ENCODE data around the gene CD226. TPM values are rescaled to one million over a fixed set of nuclear protein-coding genes. Genes with fewer than 3 reads are reported as not detected.
A peak's percentile ranks its signal among the peaks of the same experiment; 100 is the strongest.
"Not testable (repeated sequence)": the region's sequence is repeated elsewhere in the genome, so short reads cannot be mapped to it uniquely, and the experiment has no call there.

The CD226 gene
- total RNA-seq, 1 experiment from 2014 or later = 6.4 TPM

DNA sequence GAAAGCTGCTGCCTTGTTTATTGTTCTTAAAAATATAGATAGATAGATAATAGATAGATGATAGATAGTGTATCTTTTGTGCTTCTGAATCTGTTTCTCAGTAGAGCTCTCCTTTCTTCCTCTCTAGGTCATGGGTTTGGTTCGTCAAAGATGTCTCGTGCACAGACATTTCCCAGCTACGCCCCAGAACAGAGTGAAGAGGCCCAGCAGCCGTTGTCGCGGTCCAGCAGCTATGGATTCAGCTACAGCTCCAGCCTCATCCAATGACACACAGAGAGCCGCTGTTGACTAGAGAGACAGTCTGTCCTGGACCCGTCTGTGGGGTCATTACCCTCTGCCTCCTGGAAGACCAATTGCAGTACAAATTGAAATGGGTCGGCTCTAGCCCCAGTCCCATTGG, 106.6 kb downstream of the CD226 start:
- no peak overlapping the region for H3K27ac ChIP-seq (ENCODE audit: low read length)
- no peak overlapping the region for H2AFZ ChIP-seq (ENCODE audit: low read length)
- peaks cover 19% of the 10 kb centered on the region for H3K4me1 ChIP-seq (ENCODE audit: low read length)
- no peak for DNase-seq
- H3K9ac ChIP-seq (ENCODE audit: low read length) = no peak overlapping the region
- no peaks in the 10 kb centered on the region for H3K79me2 ChIP-seq (ENCODE audit: low read length)
- H3K4me2 ChIP-seq (ENCODE audit: low read depth, low read length, poor library complexity, severe bottlenecking) = no peak overlapping the region
- H3K9me2 ChIP-seq (replicated peaks; ENCODE audit: insufficient read depth, low read length) = no peaks in the 10 kb centered on the region
- H3K36me3 ChIP-seq (ENCODE audit: insufficient read depth, low read length) = no peaks in the 10 kb centered on the region
- no peaks in the 10 kb centered on the region for H3K9me3 ChIP-seq (ENCODE audit: low read length)
- H3K27me3 ChIP-seq (ENCODE audit: low read length) = no peaks in the 10 kb centered on the region
- H3K4me3 ChIP-seq (ENCODE audit: low read length) = no peak overlapping the region
- H4K20me1 ChIP-seq (ENCODE audit: insufficient read depth, low read depth, low read length) = no peaks in the 10 kb centered on the region

GRCh38 chr18:69840445-69840844, 107.2 kb downstream of the CD226 start:
- Histone ChIP-seq H3K36me3 (ENCODE audit: insufficient read depth, low read length) (no peaks in the 10 kb centered on the region), H3K9ac (ENCODE audit: low read length) (no peak overlapping the region), H3K4me2 (ENCODE audit: low read depth, low read length, poor library complexity, severe bottlenecking) (no peak overlapping the region), H2AFZ (ENCODE audit: low read length) (no peak overlapping the region), H3K4me3 (ENCODE audit: low read length) (no peak overlapping the region), H3K9me2 (replicated peaks; ENCODE audit: insufficient read depth, low read length) (no peaks in the 10 kb centered on the region), H3K9me3 (ENCODE audit: low read length) (no peaks in the 10 kb centered on the region), H4K20me1 (ENCODE audit: insufficient read depth, low read depth, low read length) (no peaks in the 10 kb centered on the region), H3K79me2 (ENCODE audit: low read length) (no peaks in the 10 kb centered on the region), H3K27me3 (ENCODE audit: low read length) (no peaks in the 10 kb centered on the region), H3K4me1 (ENCODE audit: low read length) (peaks cover 19% of the 10 kb centered on the region), H3K27ac (ENCODE audit: low read length) (no peak overlapping the region)
- DNase-seq = no peak

GRCh38 chr18:69840001-69840400, 107.7 kb downstream of the CD226 start:
- Histone ChIP-seq H3K27ac (ENCODE audit: low read length) (no peak overlapping the region), H4K20me1 (ENCODE audit: insufficient read depth, low read depth, low read length) (no peaks in the 10 kb centered on the region), H3K4me2 (ENCODE audit: low read depth, low read length, poor library complexity, severe bottlenecking) (no peak overlapping the region), H3K27me3 (ENCODE audit: low read length) (no peaks in the 10 kb centered on the region), H3K9me3 (ENCODE audit: low read length) (no peaks in the 10 kb centered on the region), H3K36me3 (ENCODE audit: insufficient read depth, low read length) (no peaks in the 10 kb centered on the region), H3K9ac (ENCODE audit: low read length) (no peak overlapping the region), H3K4me3 (ENCODE audit: low read length) (no peak overlapping the region), H3K79me2 (ENCODE audit: low read length) (no peaks in the 10 kb centered on the region), H3K4me1 (ENCODE audit: low read length) (peaks cover 19% of the 10 kb centered on the region), H3K9me2 (replicated peaks; ENCODE audit: insufficient read depth, low read length) (no peaks in the 10 kb centered on the region), H2AFZ (ENCODE audit: low read length) (no peak overlapping the region)
- no peak for DNase-seq

- Histone ChIP-seq H3K27me3 (ENCODE audit: low read length) (no peaks in the 10 kb centered on the region), H3K4me3 (ENCODE audit: low read length) (no peak overlapping the region), H2AFZ (ENCODE audit: low read length) (no peak overlapping the region), H3K9me3 (ENCODE audit: low read length) (no peaks in the 10 kb centered on the region), H3K36me3 (ENCODE audit: insufficient read depth, low read length) (no peaks in the 10 kb centered on the region), H3K79me2 (ENCODE audit: low read length) (no peaks in the 10 kb centered on the region), H3K4me1 (ENCODE audit: low read length) (peaks cover 19% of the 10 kb centered on the region), H3K9me2 (replicated peaks; ENCODE audit: insufficient read depth, low read length) (no peaks in the 10 kb centered on the region), H3K4me2 (ENCODE audit: low read depth, low read length, poor library complexity, severe bottlenecking) (no peak overlapping the region), H3K27ac (ENCODE audit: low read length) (no peak overlapping the region), H3K9ac (ENCODE audit: low read length) (no peak overlapping the region), H4K20me1 (ENCODE audit: insufficient read depth, low read depth, low read length) (no peaks in the 10 kb centered on the region)
- no peak for DNase-seq
These were observed 108.2 kb downstream of the CD226 start for GRCh38 chr18:69839497-69839896.

DNA sequence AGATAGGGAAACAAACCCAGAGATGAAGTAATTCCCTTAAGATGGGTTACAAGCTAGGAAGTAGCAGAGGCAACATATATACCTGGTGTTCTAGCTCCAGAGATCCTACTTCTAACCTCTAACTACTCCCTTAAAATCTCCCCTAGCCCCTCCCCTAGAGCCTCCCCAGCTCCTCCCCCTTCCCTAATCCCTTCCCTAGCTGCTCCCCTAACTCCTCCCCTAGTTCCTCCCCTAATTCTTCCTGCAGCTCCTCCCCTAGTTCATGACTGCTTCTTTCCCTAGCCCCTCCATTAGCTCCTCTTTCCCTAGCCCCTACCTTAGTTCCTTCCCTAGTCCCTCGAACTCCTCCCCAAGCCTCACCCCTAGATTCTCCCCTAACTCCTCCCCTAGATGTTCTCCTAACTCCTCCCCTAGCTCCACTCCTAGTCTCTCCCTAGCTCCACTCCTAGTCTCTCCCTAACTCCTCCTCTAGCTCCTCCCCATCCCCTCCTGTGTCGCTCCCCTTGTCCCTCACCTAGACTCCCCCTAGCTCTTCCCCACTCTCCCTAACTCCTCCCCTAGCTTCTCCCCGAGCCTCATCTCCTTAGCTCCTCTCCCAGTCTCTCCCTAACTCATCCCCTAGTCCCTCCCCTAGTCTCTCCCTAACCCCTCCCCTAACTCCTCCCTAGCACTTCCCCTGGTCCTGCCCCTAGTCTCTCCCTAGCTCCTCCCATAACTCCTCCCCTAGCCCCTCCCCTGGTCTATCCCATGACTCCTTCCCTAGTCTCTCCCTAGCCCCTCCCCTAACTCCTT, 108.9 kb downstream of the CD226 start:
- peak; percentile 94 for DNase-seq
- Histone ChIP-seq H3K9me3 (ENCODE audit: low read length) (no peaks in the 10 kb centered on the region), H3K27ac (ENCODE audit: low read length) (no peak overlapping the region), H2AFZ (ENCODE audit: low read length) (peak overlapping the region; percentile 64; the same call in 1 of the 2 replicates), H3K79me2 (ENCODE audit: low read length) (no peaks in the 10 kb centered on the region), H3K9me2 (replicated peaks; ENCODE audit: insufficient read depth, low read length) (no peaks in the 10 kb centered on the region), H3K4me2 (ENCODE audit: low read depth, low read length, poor library complexity, severe bottlenecking) (peak overlapping the region; percentile 52), H3K4me3 (ENCODE audit: low read length) (peak overlapping the region; percentile 39; the same call in 1 of the 2 replicates), H3K9ac (ENCODE audit: low read length) (no peak overlapping the region), H3K4me1 (ENCODE audit: low read length) (peaks cover 19% of the 10 kb centered on the region), H3K27me3 (ENCODE audit: low read length) (no peaks in the 10 kb centered on the region), H4K20me1 (ENCODE audit: insufficient read depth, low read depth, low read length) (no peaks in the 10 kb centered on the region), H3K36me3 (ENCODE audit: insufficient read depth, low read length) (no peaks in the 10 kb centered on the region)

- peak overlapping the region; percentile 52 for H3K4me2 ChIP-seq (ENCODE audit: low read depth, low read length, poor library complexity, severe bottlenecking)
These were observed 109.7 kb downstream of the CD226 start for GRCh38 chr18:69838003-69838402.

DNA sequence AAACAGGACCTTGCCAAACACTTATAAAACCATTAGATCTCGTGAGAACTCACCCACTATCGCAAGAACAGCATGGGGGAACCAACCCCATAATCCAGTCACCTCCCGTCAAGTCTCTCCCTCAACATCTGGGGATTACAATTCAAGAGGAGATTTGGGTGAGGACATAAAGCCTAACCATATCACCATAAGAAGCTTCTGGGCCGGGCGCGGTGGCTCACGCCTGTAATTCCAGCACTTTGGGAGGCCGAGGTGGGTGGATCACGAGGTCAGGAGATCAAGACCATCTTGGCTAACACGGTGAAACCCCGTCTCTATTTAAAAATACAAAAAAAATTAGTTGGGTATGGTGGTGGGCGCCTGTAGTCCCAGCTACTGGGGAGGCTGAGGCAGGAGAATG, 112.7 kb downstream of the CD226 start:
- H2AFZ ChIP-seq (ENCODE audit: low read length); H3K36me3 ChIP-seq (ENCODE audit: insufficient read depth, low read length); H4K20me1 ChIP-seq (ENCODE audit: insufficient read depth, low read depth, low read length); H3K4me2 ChIP-seq (ENCODE audit: low read depth, low read length, poor library complexity, severe bottlenecking); H3K4me1 ChIP-seq (ENCODE audit: low read length); H3K27me3 ChIP-seq (ENCODE audit: low read length); H3K27ac ChIP-seq (ENCODE audit: low read length); H3K9me2 ChIP-seq (replicated peaks; ENCODE audit: insufficient read depth, low read length); DNase-seq; H3K4me3 ChIP-seq (ENCODE audit: low read length); H3K9ac ChIP-seq (ENCODE audit: low read length); H3K9me3 ChIP-seq (ENCODE audit: low read length); H3K79me2 ChIP-seq (ENCODE audit: low read length): not testable (repeated sequence)

More at GRCh38 chr18:69838003-69838402, 109.7 kb downstream of the CD226 start:
- Histone ChIP-seq H4K20me1 (ENCODE audit: insufficient read depth, low read depth, low read length) (no peaks in the 10 kb centered on the region), H3K36me3 (ENCODE audit: insufficient read depth, low read length) (no peaks in the 10 kb centered on the region), H3K79me2 (ENCODE audit: low read length) (no peaks in the 10 kb centered on the region), H3K4me3 (ENCODE audit: low read length) (peak overlapping the region; percentile 39; the same call in 1 of the 2 replicates), H3K27me3 (ENCODE audit: low read length) (no peaks in the 10 kb centered on the region), H3K4me1 (ENCODE audit: low read length) (peaks cover 14% of the 10 kb centered on the region), H3K9ac (ENCODE audit: low read length) (no peak overlapping the region), H3K9me3 (ENCODE audit: low read length) (no peaks in the 10 kb centered on the region), H3K9me2 (replicated peaks; ENCODE audit: insufficient read depth, low read length) (no peaks in the 10 kb centered on the region), H3K27ac (ENCODE audit: low read length) (no peak overlapping the region), H2AFZ (ENCODE audit: low read length) (peak overlapping the region; percentile 51; the same call in 1 of the 2 replicates)
- DNase-seq = no peak

- Histone ChIP-seq H3K4me2 (ENCODE audit: low read depth, low read length, poor library complexity, severe bottlenecking) (no peak overlapping the region), H3K4me3 (ENCODE audit: low read length) (no peak overlapping the region), H3K79me2 (ENCODE audit: low read length) (no peaks in the 10 kb centered on the region), H3K9ac (ENCODE audit: low read length) (no peak overlapping the region), H3K27ac (ENCODE audit: low read length) (no peak overlapping the region), H4K20me1 (ENCODE audit: insufficient read depth, low read depth, low read length) (no peaks in the 10 kb centered on the region), H3K36me3 (ENCODE audit: insufficient read depth, low read length) (no peaks in the 10 kb centered on the region), H3K9me2 (replicated peaks; ENCODE audit: insufficient read depth, low read length) (no peaks in the 10 kb centered on the region), H3K9me3 (ENCODE audit: low read length) (no peaks in the 10 kb centered on the region), H3K4me1 (ENCODE audit: low read length) (no peaks in the 10 kb centered on the region), H2AFZ (ENCODE audit: low read length) (no peak overlapping the region), H3K27me3 (ENCODE audit: low read length) (no peaks in the 10 kb centered on the region)
- DNase-seq = no peak
These were observed 117.5 kb downstream of the CD226 start for GRCh38 chr18:69830189-69830588.

Measured in Karpas-422 (cell line).